ENCODE measurements around the gene ANKRD63.

Gene ANKRD63

GRCh38 chr15:40309344-40309862 lies 26.5 kb upstream of the ANKRD63 start:
- no peaks in the 10 kb centered on the region for H3K9me3 Mint-ChIP-seq
- H3K4me1 Mint-ChIP-seq: peaks cover 73% of the 10 kb centered on the region
- H3K27ac Mint-ChIP-seq (ENCODE audit: low read depth): peak overlapping the region; percentile 94
- no peaks in the 10 kb centered on the region for H3K27me3 Mint-ChIP-seq
- peak overlapping the region; percentile 95 for H3K4me3 Mint-ChIP-seq
- no peak for ATAC-seq (replicated peaks; ENCODE audit: extremely low read depth, poor library complexity, severe bottlenecking)
- peaks cover 15% of the 10 kb centered on the region for H3K36me3 Mint-ChIP-seq (ENCODE audit: insufficient read depth)
- no peak for DNase-seq (ENCODE audit: low spot score in 2 of 2)

GRCh38 chr15:40307421-40308211 lies 24.8 kb upstream of the ANKRD63 start, which contains the start of gene PLCB2:
PLCB2 (minus strand) TSS chr15:40307935; CDS start chr15:40307672, 263 bp downstream.
- H3K27me3 Mint-ChIP-seq: no peaks in the 10 kb centered on the region
- H3K27ac Mint-ChIP-seq (ENCODE audit: low read depth): peak within 1 kb of the TSS; percentile 94
- H3K4me1 Mint-ChIP-seq: peaks cover 69% of the 10 kb centered on the region
- DNase-seq (ENCODE audit: low spot score in 2 of 2) (peak; percentile 53 to 61), ATAC-seq (replicated peaks; ENCODE audit: extremely low read depth, poor library complexity, severe bottlenecking) (peak; percentile 83)
- peaks cover 20% of the 10 kb centered on the region for H3K36me3 Mint-ChIP-seq (ENCODE audit: insufficient read depth)
- peak within 1 kb of the TSS; percentile 95 for H3K4me3 Mint-ChIP-seq
- no peaks in the 10 kb centered on the region for H3K9me3 Mint-ChIP-seq

- ATAC-seq (replicated peaks; ENCODE audit: extremely low read depth, poor library complexity, severe bottlenecking): no peak
- H3K36me3 Mint-ChIP-seq (ENCODE audit: insufficient read depth): peaks cover 22% of the 10 kb centered on the region
- peak overlapping the region; percentile 74 for H3K27ac Mint-ChIP-seq (ENCODE audit: low read depth)
- H3K9me3 Mint-ChIP-seq: no peaks in the 10 kb centered on the region
- DNase-seq (ENCODE audit: low spot score in 2 of 2): no peak
- H3K27me3 Mint-ChIP-seq: no peaks in the 10 kb centered on the region
- H3K4me1 Mint-ChIP-seq: peaks cover 62% of the 10 kb centered on the region
- H3K4me3 Mint-ChIP-seq: peak overlapping the region; percentile 95
These were observed 24.0 kb upstream of the ANKRD63 start for GRCh38 chr15:40306908-40307307.

- Mint-ChIP-seq H3K9me3 (no peaks in the 10 kb centered on the region), H3K27ac (ENCODE audit: low read depth) (peak overlapping the region; percentile 74), H3K27me3 (no peaks in the 10 kb centered on the region), H3K36me3 (ENCODE audit: insufficient read depth) (peaks cover 22% of the 10 kb centered on the region), H3K4me3 (peak overlapping the region; percentile 95), H3K4me1 (peaks cover 60% of the 10 kb centered on the region)
- DNase-seq (ENCODE audit: low spot score in 2 of 2) (no peak), ATAC-seq (replicated peaks; ENCODE audit: extremely low read depth, poor library complexity, severe bottlenecking) (no peak)
These were observed 23.5 kb upstream of the ANKRD63 start for GRCh38 chr15:40306371-40306770.

- Mint-ChIP-seq H3K27ac (ENCODE audit: low read depth) (no peak overlapping the region), H3K36me3 (ENCODE audit: insufficient read depth) (peaks cover 31% of the 10 kb centered on the region), H3K4me1 (peaks cover 60% of the 10 kb centered on the region), H3K9me3 (no peaks in the 10 kb centered on the region), H3K4me3 (peak overlapping the region; percentile 95), H3K27me3 (no peaks in the 10 kb centered on the region)
- no peak for ATAC-seq (replicated peaks; ENCODE audit: extremely low read depth, poor library complexity, severe bottlenecking)
- DNase-seq (ENCODE audit: low spot score in 2 of 2): no peak
These were observed 22.4 kb upstream of the ANKRD63 start for GRCh38 chr15:40305281-40305680.

- Mint-ChIP-seq H3K27me3 (no peaks in the 10 kb centered on the region), H3K4me3 (no peak overlapping the region), H3K9me3 (no peaks in the 10 kb centered on the region), H3K4me1 (peaks cover 45% of the 10 kb centered on the region), H3K27ac (ENCODE audit: low read depth) (no peak overlapping the region), H3K36me3 (ENCODE audit: insufficient read depth) (peaks cover 35% of the 10 kb centered on the region)
- no peak for DNase-seq (ENCODE audit: low spot score in 2 of 2)
- no peak for ATAC-seq (replicated peaks; ENCODE audit: extremely low read depth, poor library complexity, severe bottlenecking)
These were observed 20.7 kb upstream of the ANKRD63 start for GRCh38 chr15:40303576-40303975.

- Mint-ChIP-seq H3K36me3 (ENCODE audit: insufficient read depth) (peaks cover 33% of the 10 kb centered on the region), H3K4me3 (no peak overlapping the region), H3K4me1 (peaks cover 42% of the 10 kb centered on the region), H3K27ac (ENCODE audit: low read depth) (no peak overlapping the region), H3K9me3 (no peaks in the 10 kb centered on the region), H3K27me3 (no peaks in the 10 kb centered on the region)
- no peak for DNase-seq (ENCODE audit: low spot score in 2 of 2)
- ATAC-seq (replicated peaks; ENCODE audit: extremely low read depth, poor library complexity, severe bottlenecking): no peak
These were observed 20.1 kb upstream of the ANKRD63 start for GRCh38 chr15:40302981-40303380.

- DNase-seq (ENCODE audit: low spot score in 2 of 2): no peak
- Mint-ChIP-seq H3K9me3 (no peaks in the 10 kb centered on the region), H3K4me3 (no peak overlapping the region), H3K27ac (ENCODE audit: low read depth) (no peak overlapping the region), H3K36me3 (ENCODE audit: insufficient read depth) (peaks cover 34% of the 10 kb centered on the region), H3K27me3 (no peaks in the 10 kb centered on the region), H3K4me1 (peaks cover 42% of the 10 kb centered on the region)
- no peak for ATAC-seq (replicated peaks; ENCODE audit: extremely low read depth, poor library complexity, severe bottlenecking)
These were observed 19.5 kb upstream of the ANKRD63 start for GRCh38 chr15:40302288-40302886.

- H3K27ac Mint-ChIP-seq (ENCODE audit: low read depth): no peak overlapping the region
- no peak overlapping the region for H3K4me3 Mint-ChIP-seq
- DNase-seq (ENCODE audit: low spot score in 2 of 2): no peak
- no peaks in the 10 kb centered on the region for H3K27me3 Mint-ChIP-seq
- H3K9me3 Mint-ChIP-seq: no peaks in the 10 kb centered on the region
- peaks cover 37% of the 10 kb centered on the region for H3K4me1 Mint-ChIP-seq
- H3K36me3 Mint-ChIP-seq (ENCODE audit: insufficient read depth): peaks cover 37% of the 10 kb centered on the region
- no peak for ATAC-seq (replicated peaks; ENCODE audit: extremely low read depth, poor library complexity, severe bottlenecking)
These were observed 18.8 kb upstream of the ANKRD63 start for GRCh38 chr15:40301467-40302179.

GRCh38 chr15:40300771-40301170 lies 17.9 kb upstream of the ANKRD63 start:
- H3K27ac Mint-ChIP-seq (ENCODE audit: low read depth): no peak overlapping the region
- no peaks in the 10 kb centered on the region for H3K9me3 Mint-ChIP-seq
- H3K4me1 Mint-ChIP-seq: peaks cover 29% of the 10 kb centered on the region
- H3K4me3 Mint-ChIP-seq: no peak overlapping the region
- ATAC-seq (replicated peaks; ENCODE audit: extremely low read depth, poor library complexity, severe bottlenecking) (no peak), DNase-seq (ENCODE audit: low spot score in 2 of 2) (no peak)
- peaks cover 37% of the 10 kb centered on the region for H3K36me3 Mint-ChIP-seq (ENCODE audit: insufficient read depth)
- H3K27me3 Mint-ChIP-seq: no peaks in the 10 kb centered on the region

GRCh38 chr15:40300367-40300766 lies 17.5 kb upstream of the ANKRD63 start:
- peaks cover 26% of the 10 kb centered on the region for H3K4me1 Mint-ChIP-seq
- ATAC-seq (replicated peaks; ENCODE audit: extremely low read depth, poor library complexity, severe bottlenecking) (no peak), DNase-seq (ENCODE audit: low spot score in 2 of 2) (no peak)
- H3K36me3 Mint-ChIP-seq (ENCODE audit: insufficient read depth): peaks cover 37% of the 10 kb centered on the region
- no peak overlapping the region for H3K27ac Mint-ChIP-seq (ENCODE audit: low read depth)
- H3K4me3 Mint-ChIP-seq: no peak overlapping the region
- H3K27me3 Mint-ChIP-seq: no peaks in the 10 kb centered on the region
- H3K9me3 Mint-ChIP-seq: no peaks in the 10 kb centered on the region

- no peak overlapping the region for H3K4me3 Mint-ChIP-seq
- DNase-seq (ENCODE audit: low spot score in 2 of 2): no peak
- H3K4me1 Mint-ChIP-seq: peaks cover 6% of the 10 kb centered on the region
- no peak for ATAC-seq (replicated peaks; ENCODE audit: extremely low read depth, poor library complexity, severe bottlenecking)
- peaks cover 40% of the 10 kb centered on the region for H3K36me3 Mint-ChIP-seq (ENCODE audit: insufficient read depth)
- H3K9me3 Mint-ChIP-seq: no peaks in the 10 kb centered on the region
- H3K27me3 Mint-ChIP-seq: no peaks in the 10 kb centered on the region
- no peak overlapping the region for H3K27ac Mint-ChIP-seq (ENCODE audit: low read depth)
These were observed 15.5 kb upstream of the ANKRD63 start for GRCh38 chr15:40298216-40298935.

Data from central memory CD8-positive, alpha-beta T cell (primary cell).